H1 (cell line): Measurements from ENCODE around the gene TAS1R1. TPM values are rescaled to one million over a fixed set of nuclear protein-coding genes. Genes with fewer than 3 reads are reported as not detected.

Source experiments
- EZH2 ChIP-seq: fragments of 200-600 bp; sonication (generic); IDR thresholded peaks from 2 replicates; pipeline ENCODE4 v1.7.1; 2012; ENCODE audit warnings: low read depth, mild to moderate bottlenecking, moderate library complexity, low read length, inconsistent platforms; ENCODE audit not compliant: severe bottlenecking
- HDAC6 ChIP-seq: IDR thresholded peaks from one replicate; pipeline ENCODE4 v1.7.1; 2012; ENCODE audit warnings: low read depth, mild to moderate bottlenecking, inconsistent platforms, low read length, moderate library complexity
- polyA plus RNA-seq, 7 experiments: library from polyadenylated mRNA; depleted of rRNA in 3 of 7; stranded (reverse) in 5 of 7; unstranded in 2 of 7; fragments of >200 nt in 5 of 7; fragments of 200-250 nt in 2 of 7; gene quantifications; 1 replicate in 5 of 7; 2 replicates in 1 of 7; 4 replicates in 1 of 7; pipeline versions ENCODE4 v1.2.1 to v1.2.3, GENCODE V29; 2011 to 2013; ENCODE audit warnings: missing spikeins in 2 of 7, mixed read lengths in 2 of 7
- total RNA-seq: library from RNA; stranded (reverse); fragmentation: NEBNext Ultra II Directional; extraction: Animal tissue kit (Norgen Biotek cat#: 25700); gene quantifications from 2 replicates; pipeline ENCODE4 v1.2.1, GENCODE V29; 2021

The TAS1R1 gene
- total and polyA plus RNA-seq, 2 of the 8 experiments (the other 6 are each of a cell fraction or from before 2014, with no cell fraction given), result 0.26 TPM; not detected in 1

DNA sequence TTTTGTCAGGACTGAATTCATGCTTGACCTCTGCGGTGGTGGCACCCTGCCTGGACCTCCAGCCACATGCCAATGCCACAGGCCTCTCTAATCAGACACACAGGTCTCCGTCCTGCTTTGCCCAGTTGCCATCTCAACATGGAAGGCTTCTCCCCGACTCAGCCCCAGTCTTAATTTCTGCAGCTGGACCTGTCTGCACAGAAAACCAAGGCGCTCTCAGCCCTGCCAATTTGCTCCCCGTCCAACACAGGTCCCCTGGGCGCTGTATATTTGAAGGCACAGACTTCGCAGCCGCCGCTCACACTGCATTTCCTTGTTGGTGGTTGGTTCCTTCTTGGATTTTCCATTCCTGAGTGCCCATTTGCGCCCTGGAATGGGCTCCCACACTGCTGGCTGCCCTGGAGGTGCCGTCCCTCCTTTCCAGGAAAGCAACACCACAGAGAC lies 35.6 kb upstream of the TAS1R1 start (continued):
- TF ChIP-seq EZH2 (no peak), HDAC6 (no peak)
- TF ChIP-seq, all 59 proteins: peak for 0
